Stomach (tissue), 4 donors: ENCODE measurements around the gene ERC1.

ENCODE experiments used
- EP300 ChIP-seq: sonication (generic); formaldehyde crosslinking; IDR thresholded peaks from one replicate; pipeline ENCODE4 v1.6.1; 2017; ENCODE audit warnings: antibody characterized with exemption
- POLR2A ChIP-seq, 4 donors: fragments of 450-650 bp; IDR thresholded peaks; one replicate each; pipeline ENCODE4 v1.6.1; 2016; ENCODE audit warnings: antibody characterized with exemption in 4 of 4, control low read depth in 2 of 4, mild to moderate bottlenecking in 1 of 4, moderate library complexity in 1 of 4
- POLR2AphosphoS5 ChIP-seq, 3 donors: sonication (generic); formaldehyde crosslinking; IDR thresholded peaks; one replicate each; pipeline ENCODE4 v1.6.1; 2016; ENCODE audit warnings: antibody characterized with exemption in 3 of 3
- TF ChIP-seq, protein P1 (sequence below), 7 experiments: fragments of 450-650 bp in 4 of 7; fragments of 200-600 bp in 3 of 7; sonication (generic) in 3 of 7; IDR thresholded peaks; one replicate each; pipeline ENCODE4 v1.5.1; 2016 to 2019; ENCODE audit warnings: antibody characterized with exemption in 7 of 7, control low read depth in 2 of 7, mild to moderate bottlenecking in 1 of 7

DNA sequence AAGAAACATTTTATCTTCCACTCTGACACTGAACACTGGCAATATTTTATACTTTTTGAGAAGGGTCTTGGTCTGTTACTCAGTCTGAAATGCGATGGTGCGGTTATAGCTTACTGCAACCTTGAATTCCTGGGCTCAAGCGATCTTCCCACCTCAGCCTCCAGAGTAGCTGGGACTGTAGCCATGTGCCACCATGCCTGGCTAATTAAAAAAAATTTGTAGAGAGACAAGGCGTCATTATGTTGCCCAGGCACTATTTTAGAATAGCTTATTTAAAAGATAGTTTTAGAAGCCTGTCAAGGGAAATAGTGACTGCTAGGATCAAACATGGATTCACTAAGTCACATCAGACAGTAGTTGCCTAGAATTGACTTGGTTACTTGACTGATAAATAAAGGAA, 5.9 kb downstream of the ERC1 start:
- TF ChIP-seq, protein P1, sequence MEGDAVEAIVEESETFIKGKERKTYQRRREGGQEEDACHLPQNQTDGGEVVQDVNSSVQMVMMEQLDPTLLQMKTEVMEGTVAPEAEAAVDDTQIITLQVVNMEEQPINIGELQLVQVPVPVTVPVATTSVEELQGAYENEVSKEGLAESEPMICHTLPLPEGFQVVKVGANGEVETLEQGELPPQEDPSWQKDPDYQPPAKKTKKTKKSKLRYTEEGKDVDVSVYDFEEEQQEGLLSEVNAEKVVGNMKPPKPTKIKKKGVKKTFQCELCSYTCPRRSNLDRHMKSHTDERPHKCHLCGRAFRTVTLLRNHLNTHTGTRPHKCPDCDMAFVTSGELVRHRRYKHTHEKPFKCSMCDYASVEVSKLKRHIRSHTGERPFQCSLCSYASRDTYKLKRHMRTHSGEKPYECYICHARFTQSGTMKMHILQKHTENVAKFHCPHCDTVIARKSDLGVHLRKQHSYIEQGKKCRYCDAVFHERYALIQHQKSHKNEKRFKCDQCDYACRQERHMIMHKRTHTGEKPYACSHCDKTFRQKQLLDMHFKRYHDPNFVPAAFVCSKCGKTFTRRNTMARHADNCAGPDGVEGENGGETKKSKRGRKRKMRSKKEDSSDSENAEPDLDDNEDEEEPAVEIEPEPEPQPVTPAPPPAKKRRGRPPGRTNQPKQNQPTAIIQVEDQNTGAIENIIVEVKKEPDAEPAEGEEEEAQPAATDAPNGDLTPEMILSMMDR (IDR thresholded peaks at IDR 0.05): no peak
- no peak for TF ChIP-seq POLR2A (IDR thresholded peaks at IDR 0.05)
- no peak for TF ChIP-seq EP300
- TF ChIP-seq POLR2AphosphoS5 (IDR thresholded peaks at IDR 0.05): no peak
